Urinary bladder (tissue), 4 donors: Measurements from ENCODE around the gene FGD4. TPM values are rescaled to one million over a fixed set of nuclear protein-coding genes. Genes with fewer than 3 reads are reported as not detected.

ENCODE experiments used
- DNase-seq: peaks from one replicate; pipeline ENCODE4 v3.0.0-alpha.2; 2015; ENCODE audit errors: extremely low spot score
- H3K27ac ChIP-seq: one replicate; pipeline ENCODE4 v1.5.1; 2013; ENCODE audit warnings: low read depth, mild to moderate bottlenecking, moderate library complexity
- H3K36me3 ChIP-seq: one replicate; pipeline ENCODE4 v1.6.1; 2013; ENCODE audit warnings: mild to moderate bottlenecking, moderate library complexity; ENCODE audit not compliant: insufficient read depth
- H3K4me1 ChIP-seq: one replicate; pipeline ENCODE4 v1.6.1; 2013; ENCODE audit warnings: mild to moderate bottlenecking, moderate library complexity; ENCODE audit not compliant: insufficient read depth
- H3K4me3 ChIP-seq: one replicate; pipeline ENCODE4 v1.5.1; 2013; ENCODE audit warnings: low read depth, low read length
- WGBS: extraction: QIAGEN DNeasy Blood & Tissue Kit; methylation state at CpG from one replicate; pipeline ENCODE4 v1.1.7; 2013; 5-methylcytosine and 5-hydroxymethylcytosine counted together
- polyA plus RNA-seq: library from polyadenylated mRNA; stranded (reverse); fragments of 200-250 nt; gene quantifications from one replicate; pipeline ENCODE4 v1.2.3, GENCODE V29; 2013
- total RNA-seq: library from RNA; depleted of rRNA; stranded (reverse); fragments of >200 nt; gene quantifications from one replicate; pipeline ENCODE4 v1.2.3, GENCODE V29; 2014
- donor health status: healthy with polysubstance abuse.
- donor health status: healthy.

FGD4 gene
- total RNA-seq = 24.8 TPM
- 4.2 TPM for polyA plus RNA-seq

DNA sequence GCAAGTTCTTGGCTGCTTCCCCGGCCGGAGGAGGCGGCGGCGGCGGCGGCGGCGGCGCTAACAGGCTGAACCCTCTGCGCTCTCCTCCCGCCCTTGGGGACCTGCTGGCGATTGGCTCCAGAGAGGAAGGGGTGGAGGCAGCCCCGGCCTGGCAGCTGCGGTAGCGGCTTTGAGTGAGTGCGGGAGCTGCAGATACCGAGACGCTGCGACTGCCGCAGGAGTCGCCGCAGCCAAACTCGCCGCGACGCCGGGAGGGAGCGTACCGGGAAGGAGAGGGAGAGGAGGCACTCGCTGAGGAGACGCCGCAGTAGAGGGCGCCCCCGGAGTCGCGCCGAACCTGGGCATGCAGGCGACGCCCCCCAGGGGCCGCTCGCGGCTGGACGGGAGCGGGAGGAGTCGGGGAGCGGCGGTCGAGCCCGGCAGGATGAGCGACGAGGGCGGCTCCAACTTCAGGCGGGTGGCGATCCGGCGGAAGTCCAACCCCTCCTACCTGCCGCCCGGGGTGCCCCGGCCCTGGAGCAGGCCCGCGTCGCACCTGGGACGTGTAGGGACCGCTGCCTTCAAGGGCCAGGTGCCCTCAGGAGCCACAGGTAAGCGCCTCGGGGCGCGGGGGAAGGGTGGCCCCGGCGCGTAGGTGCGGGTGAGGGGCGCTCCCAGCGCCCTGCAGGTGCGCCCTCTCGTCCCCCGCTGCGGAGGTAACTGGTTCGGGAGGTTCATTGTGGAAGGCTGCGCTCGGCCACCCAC is at the start of gene FGD4:
TSS of gene FGD4 (plus strand) at position 189 of the 744 bp plus-strand sequence.
- Histone ChIP-seq H3K4me1 (no peaks in the 10 kb centered on the region), H3K4me3 (peak within 1 kb of the TSS; percentile 61), H3K27ac (peak within 1 kb of the TSS; percentile 70), H3K36me3 (no peaks in the 10 kb centered on the region)
- peak; percentile 45 for DNase-seq
- WGBS = under 1% methylated on average over 82 of the region's 82 CpGs

DNA sequence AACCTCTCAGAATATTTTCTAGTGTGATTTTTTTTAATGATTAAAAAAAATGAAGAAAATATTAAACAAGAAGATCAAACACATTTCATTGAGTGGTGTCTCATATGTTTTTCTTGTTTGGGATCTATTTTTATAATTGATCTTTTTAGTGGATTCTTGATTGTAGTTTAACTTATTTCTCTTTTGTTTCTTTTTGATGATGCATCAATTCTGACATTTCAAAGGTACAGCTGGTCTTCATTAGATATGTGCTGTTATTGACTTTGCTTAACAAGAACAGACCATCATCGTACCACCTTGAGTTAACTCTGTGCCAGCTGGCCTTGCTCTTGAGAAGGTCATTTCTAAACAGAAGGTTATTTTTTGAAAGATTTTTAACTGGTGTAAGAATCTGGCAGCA is 45.8 kb upstream of the FGD4 start:
- H3K4me1 ChIP-seq = no peaks in the 10 kb centered on the region
- DNase-seq = no peak
- WGBS = 74% methylated on average over 1 of the region's 1 CpG
- no peak overlapping the region for H3K27ac ChIP-seq
- H3K4me3 ChIP-seq = no peak overlapping the region
- H3K36me3 ChIP-seq = no peaks in the 10 kb centered on the region

DNA sequence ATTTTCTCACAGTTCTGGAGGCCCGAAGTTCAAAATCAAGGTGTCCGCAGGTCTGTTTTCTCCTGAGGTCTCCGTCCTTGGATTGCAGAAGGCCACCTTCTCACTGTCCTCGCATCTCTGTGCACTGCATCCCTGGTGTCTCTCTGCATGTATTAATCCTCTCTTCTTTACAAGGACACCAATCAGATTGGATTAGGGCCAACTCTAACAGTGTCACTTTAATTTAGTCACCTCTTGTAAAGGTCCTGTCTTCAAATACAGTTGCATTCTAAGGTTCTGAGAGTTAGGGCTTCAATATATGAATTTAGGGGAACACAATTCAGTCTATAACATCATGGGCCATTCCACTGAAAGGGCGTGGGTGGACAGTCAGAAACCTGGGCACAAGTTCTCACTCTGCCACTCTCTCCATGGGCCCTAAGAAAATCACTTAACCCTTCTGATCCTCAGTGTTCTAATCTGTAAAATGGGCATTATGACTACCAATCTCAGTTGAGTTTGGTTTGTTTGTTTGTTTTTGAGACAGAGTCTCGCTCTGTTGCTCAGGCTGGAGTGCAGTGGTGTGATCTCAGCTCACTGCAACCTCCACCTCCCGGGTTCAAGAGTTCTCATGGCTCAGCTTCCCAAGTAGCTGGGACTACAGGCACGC is 41.6 kb upstream of the FGD4 start:
- DNase-seq = no peak
- Histone ChIP-seq H3K36me3 (no peaks in the 10 kb centered on the region), H3K4me3 (no peak overlapping the region), H3K4me1 (no peaks in the 10 kb centered on the region), H3K27ac (no peak overlapping the region)
- 98% methylated on average over 8 of the region's 8 CpGs for WGBS

DNA sequence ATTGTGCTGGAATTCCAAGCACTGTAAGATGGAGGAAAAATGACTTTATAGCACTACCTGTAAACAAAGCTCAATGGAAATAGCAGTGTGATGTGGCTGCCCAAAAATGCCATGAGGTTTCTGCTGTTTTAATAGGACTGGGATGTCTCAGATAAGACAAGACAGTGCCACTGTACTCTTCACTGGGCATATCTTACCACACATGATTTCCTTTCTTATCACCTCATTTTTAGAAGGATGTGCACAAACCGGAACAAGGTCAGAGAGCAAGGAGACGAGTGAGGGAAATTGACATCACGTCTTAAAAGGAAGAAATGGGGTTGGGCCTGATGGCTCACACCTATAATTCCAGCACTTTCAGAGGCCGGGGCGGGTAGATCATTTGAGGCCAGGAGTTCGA is 38.4 kb upstream of the FGD4 start:
- Histone ChIP-seq H3K4me1 (no peaks in the 10 kb centered on the region), H3K36me3 (no peaks in the 10 kb centered on the region), H3K27ac (no peak overlapping the region), H3K4me3 (no peak overlapping the region)
- whole genome bisulfite sequencing = 79% methylated on average over 6 of the region's 6 CpGs
- DNase-seq = no peak

DNA sequence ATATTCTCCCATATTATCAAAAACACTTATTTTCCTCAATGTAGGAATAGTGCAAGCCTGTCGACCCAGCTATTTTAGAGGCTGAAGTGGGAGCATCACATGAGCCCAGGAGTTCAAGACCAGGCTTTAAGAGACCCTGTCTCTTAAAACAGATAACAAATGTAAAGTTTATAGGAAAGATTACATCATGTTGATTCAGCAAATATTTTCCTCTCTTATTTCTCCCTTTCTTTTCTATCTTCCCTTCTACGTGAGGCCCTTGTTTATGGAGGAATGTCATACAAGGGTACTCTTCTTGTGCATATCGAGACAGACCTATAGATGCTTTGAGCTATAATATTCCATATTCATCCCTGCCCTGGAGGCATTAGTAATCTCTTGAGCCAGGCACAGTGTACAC is 36.5 kb upstream of the FGD4 start:
- no peaks in the 10 kb centered on the region for H3K4me1 ChIP-seq
- WGBS = 49% methylated on average over 3 of the region's 3 CpGs
- no peak for DNase-seq
- H3K27ac ChIP-seq = no peak overlapping the region
- no peaks in the 10 kb centered on the region for H3K36me3 ChIP-seq
- no peak overlapping the region for H3K4me3 ChIP-seq

DNA sequence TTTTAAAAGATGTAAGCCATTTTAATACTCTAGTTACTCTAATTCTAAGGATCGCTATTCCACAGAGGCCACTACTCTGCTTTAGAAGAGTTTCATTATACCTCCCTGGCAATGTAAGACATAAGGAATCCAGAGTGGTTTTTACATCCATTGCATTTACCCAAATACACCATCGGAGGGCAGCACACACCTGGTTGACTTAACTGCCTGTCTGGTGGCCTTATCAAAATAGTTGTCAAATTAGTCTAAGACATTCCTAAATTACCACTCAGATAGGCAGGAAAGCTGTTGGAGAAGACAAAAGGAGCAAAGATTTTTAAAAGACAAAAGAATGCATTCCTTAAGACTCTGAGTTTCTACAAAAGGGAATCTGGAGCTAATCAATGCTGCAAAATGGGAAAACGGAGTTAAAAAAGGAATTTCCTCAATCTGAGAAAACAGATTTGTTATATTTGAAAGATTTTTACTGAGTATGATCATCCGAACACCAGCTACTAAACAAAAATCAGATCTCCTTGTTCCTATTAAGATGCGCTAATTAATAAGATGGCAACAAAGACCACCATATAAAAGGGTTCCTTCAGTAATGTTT is 33.8 kb upstream of the FGD4 start:
- Histone ChIP-seq H3K4me3 (no peak overlapping the region), H3K4me1 (no peaks in the 10 kb centered on the region), H3K27ac (no peak overlapping the region), H3K36me3 (no peaks in the 10 kb centered on the region)
- DNase-seq = peak; percentile 39
- WGBS = 55% methylated on average over 5 of the region's 5 CpGs

DNA sequence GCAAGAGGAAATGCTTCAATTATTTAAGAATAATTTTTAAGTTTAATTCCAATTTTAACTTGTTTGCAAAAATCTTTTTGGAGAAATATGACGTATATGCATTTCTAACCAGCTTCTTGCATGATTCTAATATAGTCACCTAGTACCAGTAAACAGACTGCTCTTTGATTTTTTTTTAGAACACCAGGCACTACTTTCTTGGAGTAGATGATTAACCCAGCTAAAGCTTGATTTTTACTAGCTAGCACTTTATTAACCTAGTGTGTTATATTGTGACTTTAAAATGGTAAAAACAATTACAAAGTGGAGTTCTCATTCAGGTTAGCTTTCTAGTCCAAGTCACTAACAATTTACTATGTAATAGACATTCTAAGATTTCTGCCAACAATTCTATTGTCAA is 32.6 kb upstream of the FGD4 start:
- Histone ChIP-seq H3K4me1 (no peaks in the 10 kb centered on the region), H3K36me3 (no peaks in the 10 kb centered on the region), H3K27ac (no peak overlapping the region), H3K4me3 (no peak overlapping the region)
- WGBS = 89% methylated on average over 1 of the region's 1 CpG
- no peak for DNase-seq

DNA sequence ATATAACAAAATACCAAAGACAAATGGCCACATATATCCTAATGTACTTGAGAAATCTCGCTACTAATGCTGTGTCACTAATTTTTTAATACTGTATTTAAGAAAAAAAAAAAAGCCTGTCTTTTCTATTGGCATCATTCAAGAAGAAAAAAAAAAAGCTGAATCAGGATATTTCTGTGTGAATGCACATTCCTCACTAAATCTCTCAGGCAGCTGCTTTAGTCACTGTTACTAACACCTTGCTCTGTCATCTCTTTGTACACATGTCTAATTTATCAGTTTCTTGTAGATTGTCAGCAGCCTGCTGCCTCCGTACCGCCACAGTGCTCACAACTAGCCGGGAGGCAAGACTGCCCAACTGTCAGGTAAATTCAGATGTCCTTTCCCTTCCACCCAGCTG is 32.0 kb upstream of the FGD4 start:
- Histone ChIP-seq H3K4me1 (no peaks in the 10 kb centered on the region), H3K27ac (no peak overlapping the region), H3K36me3 (no peaks in the 10 kb centered on the region), H3K4me3 (no peak overlapping the region)
- WGBS = 87% methylated on average over 4 of the region's 4 CpGs
- no peak for DNase-seq

DNA sequence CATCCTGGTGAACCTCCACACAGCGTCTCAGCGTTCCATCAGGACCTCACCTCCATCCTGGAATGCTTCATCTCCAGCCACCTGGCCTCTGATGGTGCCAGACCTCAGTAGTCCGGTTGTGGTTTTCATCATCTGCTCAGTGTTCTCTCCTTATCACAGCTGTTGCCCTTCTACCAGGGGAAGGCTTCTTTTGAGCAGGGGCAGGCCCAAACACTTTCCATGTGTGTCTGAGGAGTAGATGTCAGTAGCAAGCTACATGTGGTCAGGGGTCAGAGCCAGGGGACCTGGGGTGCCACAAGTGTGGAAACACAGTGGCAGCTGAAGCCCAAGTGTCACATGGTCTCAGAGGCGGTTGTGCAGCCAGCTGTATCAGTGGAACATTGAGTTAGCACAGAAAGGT is 30.2 kb upstream of the FGD4 start:
- 44% methylated on average over 4 of the region's 4 CpGs for WGBS
- no peak overlapping the region for H3K4me3 ChIP-seq

DNA sequence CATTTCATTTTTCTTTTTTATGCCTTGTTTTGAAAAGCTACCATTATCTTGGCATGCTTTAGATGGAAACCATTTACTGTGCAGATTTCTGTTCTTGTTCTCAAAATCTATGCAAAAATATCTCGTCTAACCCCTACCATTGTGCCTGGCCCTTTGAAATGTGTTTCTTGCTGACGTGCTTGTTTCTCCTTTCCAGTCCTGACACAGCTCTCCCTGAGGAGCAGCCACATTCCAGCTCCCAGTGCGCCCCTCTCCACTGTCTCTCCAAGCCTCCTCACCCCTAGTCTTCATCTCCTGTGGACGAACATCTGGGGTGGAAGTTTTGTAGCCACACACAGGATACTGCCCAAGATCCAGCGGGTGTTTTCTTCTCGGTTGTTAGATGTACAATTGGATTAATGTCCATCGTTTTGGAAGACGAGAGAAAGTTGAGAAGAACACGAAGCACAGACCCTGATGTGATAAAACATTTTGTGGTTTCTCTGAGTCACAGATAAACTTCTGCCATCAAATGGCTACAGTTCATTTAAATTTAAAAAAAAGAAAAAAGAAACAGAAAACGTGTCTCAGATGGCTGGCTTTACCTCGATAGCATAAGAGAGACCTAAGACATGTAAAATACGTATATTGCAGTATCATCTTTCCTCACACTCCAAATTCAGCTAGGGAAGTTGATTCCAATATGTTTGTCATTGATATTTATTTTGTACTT is 21.9 kb upstream of the FGD4 start:
- no peak for DNase-seq
- Histone ChIP-seq H3K27ac (no peak overlapping the region), H3K4me3 (no peak overlapping the region), H3K36me3 (no peaks in the 10 kb centered on the region), H3K4me1 (no peaks in the 10 kb centered on the region)
- WGBS = 74% methylated on average over 12 of the region's 12 CpGs

More for the DNA sequence above, 30.2 kb upstream of the FGD4 start:
- no peaks in the 10 kb centered on the region for H3K36me3 ChIP-seq
- H3K4me1 ChIP-seq = no peaks in the 10 kb centered on the region
- DNase-seq = no peak
- no peak overlapping the region for H3K27ac ChIP-seq

DNA sequence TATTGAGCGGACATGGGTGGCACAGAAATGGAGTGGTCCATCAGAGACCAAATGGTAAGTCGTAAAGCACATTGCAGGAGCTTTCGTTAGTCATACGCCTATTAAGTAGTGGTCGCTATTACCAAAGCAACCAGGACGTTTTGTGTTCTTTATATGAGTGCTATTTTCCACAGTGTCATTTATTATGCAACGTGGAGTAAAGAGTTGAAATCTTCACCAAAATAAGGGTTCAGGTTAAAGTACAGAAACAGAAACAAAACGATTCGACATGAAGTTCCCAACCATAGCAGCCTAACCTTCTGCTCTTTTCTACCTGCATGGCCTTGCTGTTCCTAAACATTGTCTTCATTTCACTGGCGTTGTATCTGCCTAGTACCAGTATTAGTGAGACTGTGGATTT is 20.1 kb upstream of the FGD4 start:
- H3K4me3 ChIP-seq = no peak overlapping the region
- no peaks in the 10 kb centered on the region for H3K4me1 ChIP-seq
- DNase-seq = no peak
- no peaks in the 10 kb centered on the region for H3K36me3 ChIP-seq
- WGBS = 86% methylated on average over 10 of the region's 10 CpGs
- H3K27ac ChIP-seq = no peak overlapping the region

DNA sequence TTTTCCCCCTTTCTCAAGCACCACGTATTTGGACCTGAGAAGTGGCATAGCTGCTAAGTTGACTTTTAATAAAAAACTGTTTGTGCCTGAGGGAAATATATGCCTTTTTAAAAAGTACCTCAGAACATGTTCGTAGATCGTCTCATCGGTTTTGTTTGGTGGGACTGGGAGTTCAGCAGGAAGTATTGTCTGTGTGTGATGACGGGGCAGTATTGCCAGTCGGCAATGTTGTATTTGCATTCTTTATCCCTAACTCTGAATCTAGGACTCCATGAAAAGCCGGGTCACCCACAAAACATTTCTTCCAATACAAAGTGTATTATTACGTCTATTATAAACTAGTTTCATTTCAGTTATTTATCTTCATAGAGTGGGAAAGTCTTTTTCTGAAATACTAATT is 19.7 kb upstream of the FGD4 start:
- WGBS = 88% methylated on average over 8 of the region's 8 CpGs
- H3K4me3 ChIP-seq = no peak overlapping the region
- H3K4me1 ChIP-seq = no peaks in the 10 kb centered on the region
- no peak overlapping the region for H3K27ac ChIP-seq
- no peak for DNase-seq
- no peaks in the 10 kb centered on the region for H3K36me3 ChIP-seq

DNA sequence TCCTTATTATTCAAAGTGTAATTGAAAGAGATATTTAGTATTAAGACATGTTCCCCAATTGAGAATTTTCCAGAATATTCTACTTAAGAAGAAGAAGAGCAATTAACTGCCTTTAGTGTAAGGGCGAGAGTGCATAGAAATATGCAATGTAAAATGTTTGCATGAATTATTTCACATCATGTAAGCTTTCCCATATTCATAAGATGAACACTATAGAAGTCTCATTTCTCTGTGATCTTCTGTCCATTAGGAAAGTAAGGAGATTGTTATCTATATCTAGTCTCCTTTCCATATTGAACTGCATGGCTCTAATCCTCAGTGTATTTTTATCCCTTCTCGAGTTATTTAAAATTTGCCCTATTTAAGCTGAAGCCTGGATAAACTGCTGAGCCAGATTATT is 17.1 kb upstream of the FGD4 start:
- Histone ChIP-seq H3K27ac (no peak overlapping the region), H3K4me1 (no peaks in the 10 kb centered on the region), H3K4me3 (no peak overlapping the region), H3K36me3 (no peaks in the 10 kb centered on the region)
- 74% methylated on average over 2 of the region's 2 CpGs for WGBS
- no peak for DNase-seq
